Motor neuron (in vitro differentiated cells): ENCODE data around the gene C12orf54. TPM values are rescaled to one million over a fixed set of nuclear protein-coding genes. Genes with fewer than 3 reads are reported as not detected.
"Not testable (repeated sequence)": the region's sequence is repeated elsewhere in the genome, so short reads cannot be mapped to it uniquely, and the experiment has no call there.

Source experiments
- ATAC-seq, 8 experiments: fragments of 200-7000 bp; cut with Tn5 transposase; replicated peaks in 6 of 8; 2 replicates each; pipeline ENCODE4 v1.8.0; 2021; ENCODE audit warnings: mild to moderate bottlenecking in 8 of 8, moderate library complexity in 8 of 8
- H3K27ac ChIP-seq, 2 donors: fragments of 250-450 bp; sonication (Bioruptor Pico); 2 replicates each; pipeline ENCODE4 v1.9.0; 2021; ENCODE audit warnings: antibody characterized with exemption in 2 of 2, mild to moderate bottlenecking in 2 of 2, moderate library complexity in 1 of 2
- H3K4me1 ChIP-seq, 2 donors: fragments of 250-450 bp; sonication (Bioruptor Pico); replicated peaks in 1 of 2; 2 replicates each; pipeline ENCODE4 v1.6.1; 2021; ENCODE audit warnings: antibody characterized with exemption in 2 of 2, mild to moderate bottlenecking in 2 of 2, moderate library complexity in 1 of 2
- H3K4me3 ChIP-seq, 5 donors: fragments of 250-450 bp; sonication (Bioruptor Pico); 2 replicates each; pipeline ENCODE4 v1.9.0; 2021; ENCODE audit warnings: antibody characterized with exemption in 5 of 5, mild to moderate bottlenecking in 5 of 5, moderate library complexity in 4 of 5
- WGBS, 10 experiments: fragments of 450-650 bp; shearing (Covaris generic); methylation state at CpG; one replicate each; pipeline ENCODE4 v1.0.0; 2022; 5-methylcytosine and 5-hydroxymethylcytosine counted together
- in situ Hi-C, 9 experiments: fragments of 400-800 bp; cut with MboI; loops; one replicate each; pipeline ENCODE4 v1.15.0; 2021; ENCODE audit warnings: low sequenced_read_pairs in 9 of 9, low pct_unique_long_range_greater_than_20kb in 2 of 9; ENCODE audit not compliant: unreplicated experiment in 9 of 9
- total RNA-seq, 8 experiments: library from RNA; unstranded; fragments of 300-600 nt; gene quantifications; 2 replicates each; pipeline versions ENCODE4 v1.2.3 to v1.2.4, GENCODE V29; 2022

The C12orf54 gene
- 1 to 10 TPM in 2 of 8 experiments, under 1 TPM in 2, not detected in 4; 0.29 to 10.0 (median 2.9) TPM for total RNA-seq

DNA sequence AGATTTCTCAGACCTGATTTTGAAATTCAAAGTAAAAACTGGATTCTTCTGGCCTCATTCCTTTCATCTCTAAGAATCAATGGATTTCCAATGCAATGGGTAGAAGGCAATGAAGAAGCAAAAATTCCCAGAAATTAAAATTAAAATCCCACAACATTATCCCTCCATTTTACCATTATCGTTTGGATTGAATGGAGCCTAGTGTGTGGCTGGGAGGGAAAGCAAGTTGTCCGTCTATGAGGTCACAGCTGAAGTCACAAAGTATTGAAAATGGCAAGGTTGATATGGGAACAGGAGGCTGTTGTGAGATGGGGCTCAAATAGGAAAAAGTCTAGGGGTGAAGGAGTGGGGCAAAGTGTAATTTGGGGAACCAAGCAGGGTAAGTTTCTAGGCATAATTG is at the start of gene C12orf54:
Gene C12orf54, plus strand, starts transcription at position 301 of the 400 bp plus-strand sequence. CDS start 799 bp downstream, outside the sequence.
- Histone ChIP-seq H3K4me1 (no peaks in the 10 kb centered on the region), H3K4me3 (no peak within 1 kb of the TSS), H3K27ac (no peak within 1 kb of the TSS)
- in situ Hi-C loops, result no loop called here
- 0 to 100% (median 67%) methylated on average over 1 to 2 of the region's 2 CpGs; no CpG with 5 or more reads in 3 of the 10 experiments for WGBS, 10 experiments
- ATAC-seq, result no peak

GRCh38 chr12:48434016-48434415 is 48.3 kb upstream of the C12orf54 start:
- in situ Hi-C loops, result loop anchor here in 1 of 9 experiments (25.0 kb wide), 1 partner anchor 172 kb away; no protein-coding TSS in a partner anchor
- not testable (repeated sequence) for H3K4me1 ChIP-seq, H3K4me3 ChIP-seq, ATAC-seq, H3K27ac ChIP-seq
- WGBS, 10 experiments, result 60 to 95% (median 83%) methylated on average over 1 to 4 of the region's 10 CpGs; no CpG with 5 or more reads in 7 of the 10 experiments

- ATAC-seq, result no peak
- 17 to 80% (median 66%) methylated on average over 1 to 5 of the region's 7 CpGs for WGBS, 10 experiments
Observed at GRCh38 chr12:48441069-48441468, 41.2 kb upstream of the C12orf54 start.

GRCh38 chr12:48442179-48442847 is 40.0 kb upstream of the C12orf54 start:
- 40 to 100% (median 94%) methylated on average over 1 to 3 of the region's 3 CpGs; no CpG with 5 or more reads in 2 of the 10 experiments for WGBS, 10 experiments
- no peak overlapping the region for H3K27ac ChIP-seq
- in situ Hi-C loops, result loop anchor here in 1 of 9 experiments (25.0 kb wide), 1 partner anchor 180 kb away; no protein-coding TSS in a partner anchor
- H3K4me1 ChIP-seq, result no peaks in the 10 kb centered on the region
- H3K4me3 ChIP-seq, result no peak overlapping the region
- peak in 2 of 8 experiments; percentile 31 to 55 for ATAC-seq

More at GRCh38 chr12:48441069-48441468, 41.2 kb upstream of the C12orf54 start:
- no peaks in the 10 kb centered on the region for H3K4me1 ChIP-seq
- in situ Hi-C loops, result loop anchor here in 1 of 9 experiments (25.0 kb wide), 1 partner anchor 179 kb away; no protein-coding TSS in a partner anchor
- H3K27ac ChIP-seq, result no peak overlapping the region
- H3K4me3 ChIP-seq, result no peak overlapping the region

GRCh38 chr12:48445538-48445937 is 36.8 kb upstream of the C12orf54 start:
- 0 to 100% (median 71%) methylated on average over 1 to 3 of the region's 3 CpGs; no CpG with 5 or more reads in 2 of the 10 experiments for WGBS, 10 experiments
- Histone ChIP-seq H3K4me3 (no peak overlapping the region), H3K4me1 (no peaks in the 10 kb centered on the region), H3K27ac (no peak overlapping the region)
- ATAC-seq, result no peak
- in situ Hi-C loops, result loop anchor here in 1 of 9 experiments (25.0 kb wide), 1 partner anchor 183 kb away; no protein-coding TSS in a partner anchor

DNA sequence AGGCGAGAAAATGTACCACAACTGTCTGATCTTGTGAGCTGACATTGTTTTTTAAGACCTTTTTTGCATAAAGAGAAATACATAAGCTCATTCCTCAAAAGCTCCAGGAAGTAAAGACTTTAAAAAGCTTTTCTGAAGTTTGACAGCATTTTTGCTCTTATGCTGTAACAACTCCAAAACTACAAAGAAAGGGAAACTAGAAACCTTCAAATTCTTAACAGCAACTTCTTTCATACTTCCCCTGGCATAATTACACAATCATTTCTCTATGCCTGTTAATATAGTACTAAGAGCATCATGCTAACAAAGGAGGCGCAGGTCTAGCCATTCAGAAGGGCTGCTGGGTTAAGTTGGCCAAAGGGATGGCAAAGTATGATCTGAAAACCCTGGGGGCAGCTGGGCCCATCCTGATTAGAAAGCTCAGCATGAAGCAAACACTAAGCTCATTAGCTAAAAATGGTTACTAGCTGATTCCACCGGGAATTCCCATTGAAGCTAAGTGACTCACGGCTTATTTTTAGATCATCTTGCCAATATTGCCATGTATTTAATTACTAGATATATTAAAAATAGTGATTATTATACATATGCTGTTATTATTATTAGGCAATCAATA is 36.0 kb upstream of the C12orf54 start:
- ATAC-seq, result no peak
- Histone ChIP-seq H3K27ac (no peak overlapping the region), H3K4me3 (no peak overlapping the region), H3K4me1 (no peaks in the 10 kb centered on the region)
- 8 to 85% (median 53%) methylated on average over 2 to 4 of the region's 4 CpGs; no CpG with 5 or more reads in 1 of the 10 experiments for WGBS, 10 experiments
- in situ Hi-C loops, result loop anchor here in 1 of 9 experiments (25.0 kb wide), 1 partner anchor 184 kb away; no protein-coding TSS in a partner anchor

DNA sequence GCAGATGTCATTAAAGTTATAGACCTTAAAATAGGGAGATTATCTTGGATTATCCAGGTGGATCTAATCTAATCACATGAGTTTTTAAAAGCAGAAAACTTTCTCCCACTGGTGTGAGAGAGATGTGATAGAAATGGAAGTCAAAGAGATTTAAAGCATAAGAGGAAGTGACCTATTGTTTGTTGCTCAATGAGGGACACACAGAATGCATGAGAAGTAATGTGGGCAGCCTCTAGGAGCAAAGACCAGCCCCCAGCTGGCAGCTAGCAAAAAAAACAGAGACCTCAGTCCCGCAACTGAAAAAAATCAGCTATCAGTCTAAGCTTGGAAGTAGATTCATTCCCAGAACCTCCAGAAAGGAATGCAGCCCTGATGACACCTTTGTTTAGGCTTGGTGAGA is 34.5 kb upstream of the C12orf54 start:
- ATAC-seq, result no peak
- no peak overlapping the region for H3K4me3 ChIP-seq
- H3K27ac ChIP-seq, result no peak overlapping the region
- WGBS, 10 experiments, result 10 to 100% (median 75%) methylated on average over 1 of the region's 1 CpG; no CpG with 5 or more reads in 2 of the 10 experiments
- no peaks in the 10 kb centered on the region for H3K4me1 ChIP-seq
- in situ Hi-C loops, result loop anchor here in 1 of 9 experiments (25.0 kb wide), 1 partner anchor 185 kb away; no protein-coding TSS in a partner anchor

DNA sequence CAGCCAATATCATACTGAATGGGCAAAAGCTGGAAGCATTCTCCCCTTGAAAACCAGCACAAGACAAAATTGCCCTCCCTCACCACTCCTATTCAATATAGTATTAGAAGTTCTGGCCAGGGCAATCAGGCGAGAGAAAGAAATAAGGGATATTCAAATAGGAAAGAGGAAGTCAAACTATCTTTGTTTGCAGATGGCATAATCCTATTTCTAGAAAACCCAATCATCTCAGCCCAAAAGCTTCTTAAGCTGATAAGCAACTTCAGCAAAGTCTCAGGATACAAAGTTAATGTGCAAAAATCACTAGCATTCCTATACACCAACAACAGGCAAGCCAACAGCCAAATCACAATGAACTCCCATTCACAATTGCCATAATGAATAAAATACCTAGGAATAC is 30.9 kb upstream of the C12orf54 start:
- no peak for ATAC-seq
- in situ Hi-C loops, result loop anchor here in 1 of 9 experiments (25.0 kb wide), 1 partner anchor 264 kb away; the partner anchor contains the start of gene CCDC184
- H3K4me1 ChIP-seq, result no peaks in the 10 kb centered on the region
- WGBS, 10 experiments, result 0 to 83% (median 46%) methylated on average over 1 of the region's 1 CpG; no CpG with 5 or more reads in 2 of the 10 experiments
- H3K27ac ChIP-seq, result no peak overlapping the region
- no peak overlapping the region for H3K4me3 ChIP-seq

GRCh38 chr12:48452961-48453360 is 29.3 kb upstream of the C12orf54 start:
- H3K4me1 ChIP-seq, ATAC-seq, H3K27ac ChIP-seq, H3K4me3 ChIP-seq: not testable (repeated sequence)
- in situ Hi-C loops, result loop anchor here in 1 of 9 experiments (25.0 kb wide), 1 partner anchor 266 kb away; the partner anchor contains the start of gene CCDC184
- 0 to 94% (median 44%) methylated on average over 1 to 2 of the region's 2 CpGs; no CpG with 5 or more reads in 4 of the 10 experiments for WGBS, 10 experiments

- WGBS, 10 experiments, result 0 to 100% (median 8%) methylated on average over 1 of the region's 1 CpG; no CpG with 5 or more reads in 4 of the 10 experiments
- in situ Hi-C loops, result loop anchor here in 1 of 9 experiments (25.0 kb wide), 1 partner anchor 267 kb away; the partner anchor contains the start of gene CCDC184
- peak in 3 of 8 experiments; percentile 85 to 96 (median 91) for ATAC-seq
- Histone ChIP-seq H3K27ac (no peak overlapping the region), H3K4me1 (no peaks in the 10 kb centered on the region), H3K4me3 (no peak overlapping the region)
Observed at GRCh38 chr12:48454667-48455066, 27.6 kb upstream of the C12orf54 start.

GRCh38 chr12:48455116-48455515 is 27.2 kb upstream of the C12orf54 start:
- Histone ChIP-seq H3K4me1 (no peaks in the 10 kb centered on the region), H3K4me3 (no peak overlapping the region), H3K27ac (no peak overlapping the region)
- in situ Hi-C loops, result loop anchor here in 1 of 9 experiments (25.0 kb wide), 1 partner anchor 268 kb away; the partner anchor contains the start of gene CCDC184
- WGBS, 10 experiments, result 6 to 90% (median 47%) methylated on average over 2 of the region's 2 CpGs; no CpG with 5 or more reads in 2 of the 10 experiments
- no peak for ATAC-seq

DNA sequence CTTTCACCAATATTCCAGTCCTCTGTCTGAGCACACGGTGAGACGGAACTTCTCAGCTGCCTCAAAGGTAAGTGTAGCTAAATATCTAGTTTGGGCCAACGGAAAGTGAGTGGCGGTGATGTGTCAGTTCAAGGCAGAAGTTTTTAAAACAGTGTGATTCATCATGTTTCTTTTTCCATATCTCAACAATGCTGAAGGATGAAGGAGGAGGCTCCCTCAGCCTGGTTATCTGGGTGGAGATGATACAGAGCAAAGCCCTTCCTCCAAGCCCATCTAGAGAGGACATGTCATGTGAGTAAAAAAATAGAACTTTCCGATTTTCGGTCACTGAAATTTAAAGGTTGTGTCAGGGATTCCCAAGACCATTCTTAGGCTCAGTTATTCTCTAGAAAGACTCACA is 23.0 kb upstream of the C12orf54 start:
- ATAC-seq, result peak in 1 of 8 experiments; percentile 30
- 36 to 100% (median 86%) methylated on average over 2 to 6 of the region's 6 CpGs; no CpG with 5 or more reads in 2 of the 10 experiments for WGBS, 10 experiments
- H3K4me1 ChIP-seq, result no peaks in the 10 kb centered on the region
- in situ Hi-C loops, result loop anchor here in 1 of 9 experiments (25.0 kb wide), 1 partner anchor 272 kb away; the partner anchor contains the start of gene CCDC184
- no peak overlapping the region for H3K4me3 ChIP-seq
- no peak overlapping the region for H3K27ac ChIP-seq
